GM20431 (cell line): Measurements from ENCODE around the gene GPM6B.

Experiments used
- in situ Hi-C: fragments of 300-500 bp; cut with MseI, MboI; formaldehyde crosslinking; loops from one replicate; pipeline ENCODE4 v1.15.0; 2020; ENCODE audit warnings: low sequenced_read_pairs; ENCODE audit not compliant: unreplicated experiment

GPM6B gene, protein sequence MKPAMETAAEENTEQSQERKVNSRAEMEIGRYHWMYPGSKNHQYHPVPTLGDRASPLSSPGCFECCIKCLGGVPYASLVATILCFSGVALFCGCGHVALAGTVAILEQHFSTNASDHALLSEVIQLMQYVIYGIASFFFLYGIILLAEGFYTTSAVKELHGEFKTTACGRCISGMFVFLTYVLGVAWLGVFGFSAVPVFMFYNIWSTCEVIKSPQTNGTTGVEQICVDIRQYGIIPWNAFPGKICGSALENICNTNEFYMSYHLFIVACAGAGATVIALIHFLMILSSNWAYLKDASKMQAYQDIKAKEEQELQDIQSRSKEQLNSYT

DNA sequence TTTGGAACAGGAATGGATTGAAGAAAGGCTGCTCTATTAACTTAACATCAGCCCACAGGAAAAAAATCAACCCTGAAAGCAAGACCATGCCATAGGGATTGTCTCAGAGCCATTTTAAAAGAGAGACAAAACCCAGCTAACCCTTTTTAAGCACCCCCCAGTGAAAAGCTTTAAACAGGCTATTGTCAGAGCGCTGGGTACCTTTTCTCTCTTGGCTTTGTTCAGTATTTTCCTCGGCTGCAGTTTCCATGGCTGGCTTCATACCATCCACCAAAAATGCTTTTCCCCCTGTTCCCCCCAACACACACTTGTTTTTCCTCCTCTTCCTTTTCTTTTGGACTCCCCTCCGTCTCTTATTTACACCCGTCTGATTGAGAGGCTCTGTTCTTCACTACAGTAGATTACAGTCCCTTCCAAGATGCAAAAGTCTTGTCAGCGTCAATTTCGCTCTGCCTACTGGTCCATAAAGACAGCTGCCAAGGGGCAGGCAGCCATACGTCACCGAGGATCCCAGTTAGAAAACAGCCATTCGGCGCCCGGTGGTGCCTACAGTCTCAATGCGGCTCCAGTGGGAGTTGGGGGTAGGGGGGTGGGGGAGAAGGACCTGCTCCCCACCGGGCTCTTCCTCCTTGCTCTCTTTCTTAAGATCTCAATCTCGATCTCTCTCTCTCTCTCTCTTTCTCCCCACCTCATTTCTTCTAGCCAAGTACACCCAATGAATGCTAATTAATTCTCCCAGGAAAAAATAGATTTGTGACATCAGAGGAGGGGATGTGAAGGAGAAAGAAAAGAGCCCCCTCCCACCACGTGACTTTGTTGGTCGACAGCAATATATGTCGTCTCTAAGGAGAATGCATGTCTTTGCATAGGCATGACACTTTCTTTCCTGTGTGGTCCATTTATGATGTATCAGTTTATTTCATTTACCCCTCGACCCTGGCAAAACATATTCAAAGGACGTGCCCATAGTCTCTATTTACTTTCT lies at the start of gene GPM6B:
Gene GPM6B (minus strand): TSS at position 451 of the 985 bp plus-strand sequence. CDS start 189 bp downstream, at position 262.
- in situ Hi-C loops, result no loop called here

DNA sequence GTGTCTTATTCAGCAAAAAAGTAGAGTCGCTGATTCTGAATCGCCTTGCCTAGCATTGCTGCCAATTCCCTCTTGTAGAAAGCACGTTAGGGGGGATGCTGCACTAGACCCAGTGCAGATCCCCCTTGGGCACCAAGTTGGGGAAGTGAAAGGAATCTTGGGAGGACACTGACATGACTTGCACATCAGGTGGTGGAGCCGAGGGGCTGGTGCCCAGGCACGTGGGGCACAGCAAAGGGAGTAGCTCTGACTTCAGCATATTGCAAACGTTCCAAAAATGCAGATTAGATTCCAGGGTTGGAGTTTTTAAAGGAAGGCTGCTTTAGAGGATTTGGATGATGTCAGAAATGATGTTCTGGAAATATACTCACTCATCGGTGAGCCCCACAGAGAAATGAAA lies 47.4 kb upstream of the GPM6B start:
- in situ Hi-C loops, result no loop called here

DNA sequence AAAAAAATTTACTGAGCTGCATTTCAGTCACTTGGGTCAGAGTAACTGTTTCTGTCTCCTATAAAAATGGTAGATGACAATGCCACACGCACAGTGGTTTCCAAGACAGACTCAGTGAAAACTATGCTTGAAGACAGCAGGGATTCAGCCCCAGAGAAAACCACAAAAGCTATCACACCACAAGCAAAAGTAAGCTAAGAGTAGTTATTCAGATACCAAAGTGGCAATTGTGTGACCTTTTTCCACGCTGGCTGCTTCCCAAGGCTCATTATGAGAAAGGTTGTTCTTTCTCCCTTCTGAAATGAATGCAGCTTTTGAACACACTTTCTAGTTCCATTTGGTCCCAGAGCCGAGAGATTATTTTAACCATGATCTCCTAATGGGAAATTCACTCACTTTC lies 46.4 kb upstream of the GPM6B start:
- in situ Hi-C loops, result no loop called here

DNA sequence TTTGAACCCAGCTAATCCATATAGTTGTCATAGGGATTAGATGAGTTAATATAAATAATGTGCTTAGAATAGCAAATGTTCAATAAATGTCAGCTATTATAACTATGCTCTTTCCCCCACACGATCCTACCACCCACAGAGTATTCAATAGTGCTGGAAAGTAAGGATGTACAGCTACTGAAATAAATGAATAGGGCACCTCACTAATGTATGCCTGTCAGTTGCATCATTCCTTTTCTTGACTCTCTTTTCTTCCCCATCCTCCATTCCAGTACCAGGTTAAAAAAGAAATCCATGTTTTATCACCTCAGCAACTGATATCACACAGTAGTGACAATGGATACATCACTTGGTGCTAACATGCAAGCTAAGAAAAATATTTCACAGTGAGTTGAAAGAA lies 42.8 kb upstream of the GPM6B start:
- in situ Hi-C loops, result no loop called here

DNA sequence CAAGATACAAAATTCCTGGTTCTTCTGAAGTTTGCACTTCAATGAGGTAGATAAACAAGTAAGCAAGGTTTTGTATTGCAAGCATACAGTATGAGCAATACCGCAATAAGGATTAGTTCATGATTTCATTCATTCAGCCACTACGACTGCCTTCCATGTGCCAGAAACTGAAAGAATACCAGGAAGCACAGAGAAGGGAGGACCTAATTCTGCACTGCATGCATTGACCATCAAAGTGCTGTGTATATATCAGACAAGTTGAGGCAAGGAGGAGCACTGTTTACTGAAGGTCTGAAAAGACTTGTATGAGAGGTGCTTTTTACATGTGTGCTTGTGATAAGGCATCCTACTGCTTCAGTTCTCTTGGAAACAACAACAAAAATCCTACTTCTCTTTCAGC lies 40.9 kb upstream of the GPM6B start:
- in situ Hi-C loops, result no loop called here

DNA sequence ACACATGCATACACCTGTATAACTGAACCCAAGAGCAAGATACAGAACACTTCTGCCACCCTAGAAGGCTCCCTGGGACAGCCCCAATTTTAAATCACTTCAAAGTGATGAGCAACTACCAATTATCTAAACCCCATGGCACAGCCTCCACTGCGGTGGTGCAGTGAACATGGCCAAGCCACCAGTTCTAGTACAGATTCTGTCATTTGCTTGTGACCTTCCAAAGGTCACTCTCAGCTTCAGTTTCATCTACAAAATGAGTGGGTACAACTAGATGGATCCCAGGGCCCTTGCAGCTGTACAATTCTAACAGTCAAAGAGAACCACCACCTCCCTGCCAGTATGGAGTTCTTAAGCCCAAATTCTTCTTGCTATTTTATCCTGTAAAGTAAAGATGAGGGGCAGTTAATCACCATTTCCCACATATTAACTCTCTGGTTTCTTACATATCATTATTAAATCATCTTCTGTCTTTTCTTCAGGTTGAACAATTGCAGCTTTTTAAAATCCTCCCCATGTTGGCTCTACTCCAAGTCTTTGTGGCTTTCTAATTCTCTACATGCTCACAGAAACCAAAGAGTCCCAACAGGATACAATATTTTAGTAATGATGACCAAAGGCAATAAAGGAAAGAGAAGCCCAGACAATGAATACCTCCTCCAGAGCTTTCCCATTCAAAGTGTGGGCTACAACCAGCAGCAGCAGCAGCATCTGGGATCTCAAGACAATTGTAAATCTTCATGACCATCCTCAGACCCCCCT lies 39.0 kb upstream of the GPM6B start:
- in situ Hi-C loops, result no loop called here

DNA sequence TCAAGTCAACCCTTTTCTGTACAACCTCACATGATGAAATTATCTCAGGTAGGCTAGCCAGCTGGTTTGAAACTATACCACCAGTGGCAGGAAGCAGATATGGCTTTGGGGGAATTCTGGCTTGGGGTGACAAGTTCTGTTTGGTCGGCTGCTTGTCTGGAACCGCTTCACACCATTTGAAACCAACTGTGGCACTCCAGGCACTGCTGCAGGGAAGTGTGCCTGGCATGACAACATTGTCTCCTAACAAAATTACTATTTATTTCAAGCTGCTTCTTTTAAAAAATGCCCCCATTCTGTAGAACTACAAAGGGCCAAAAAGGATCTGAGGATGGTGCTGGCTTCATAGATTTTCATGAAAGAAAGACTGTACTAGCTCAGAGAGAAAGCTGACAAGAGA lies 37.1 kb upstream of the GPM6B start:
- in situ Hi-C loops, result no loop called here

DNA sequence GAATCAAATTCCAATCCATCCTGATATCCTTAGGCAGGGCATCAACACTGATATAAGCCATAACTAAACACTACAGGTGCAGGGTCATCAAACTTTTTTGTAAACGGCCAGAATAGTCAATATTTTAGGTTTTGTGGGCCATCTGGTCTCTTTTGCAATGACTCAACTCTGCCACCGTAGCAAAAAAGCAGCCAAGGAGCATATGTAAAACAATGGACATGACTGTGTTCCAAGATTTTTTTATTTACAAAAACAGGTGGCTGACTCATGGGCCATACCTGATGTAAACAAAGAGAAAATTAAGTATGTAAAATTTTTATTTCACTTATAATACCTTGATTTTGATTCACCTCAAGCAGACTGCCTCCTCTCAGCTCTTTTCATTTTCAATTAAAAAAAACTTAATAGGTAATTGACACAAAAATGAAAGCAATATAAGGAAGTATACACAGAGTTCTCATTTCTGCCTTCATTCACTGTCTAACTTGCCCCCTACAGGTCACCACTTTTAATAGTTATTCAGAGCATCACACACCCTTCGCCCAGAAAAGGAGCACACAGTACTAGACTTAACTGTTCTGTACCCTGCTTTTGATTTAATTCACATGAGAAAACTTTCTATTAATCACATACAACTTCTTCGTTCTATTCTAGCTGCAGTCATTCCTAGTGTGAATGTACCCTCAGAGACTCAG lies 35.3 kb upstream of the GPM6B start:
- in situ Hi-C loops, result no loop called here

DNA sequence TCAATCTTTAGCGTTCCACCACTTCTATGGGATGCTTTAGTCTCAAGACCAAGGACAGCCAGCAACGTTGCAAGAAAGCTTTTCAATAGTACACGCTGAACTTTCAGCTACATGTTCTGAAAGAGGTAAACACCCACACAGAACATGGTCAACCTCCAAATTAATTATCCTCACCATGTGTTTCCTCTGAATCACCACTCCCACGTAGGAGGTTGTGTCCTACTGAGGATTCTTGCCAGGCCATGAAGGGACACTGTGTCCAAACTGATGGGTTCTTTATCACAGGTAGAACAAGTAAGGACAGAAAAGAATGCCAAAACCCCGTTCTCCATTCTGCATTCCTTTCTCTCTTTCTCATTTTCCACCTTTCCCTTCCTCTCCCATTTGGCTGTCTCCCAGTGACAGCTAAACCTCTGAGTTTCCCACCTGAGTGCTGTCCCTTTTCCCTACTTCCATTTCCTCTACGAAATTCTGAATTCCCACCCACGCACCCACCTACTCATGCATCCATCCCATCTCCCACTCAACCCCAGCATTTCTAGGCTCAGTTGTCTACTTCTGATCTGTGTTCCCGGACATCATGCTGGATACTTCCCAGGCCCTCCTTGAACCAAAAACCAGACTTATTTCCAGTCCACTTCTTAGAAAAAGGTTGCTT lies 29.0 kb upstream of the GPM6B start:
- in situ Hi-C loops, result no loop called here

DNA sequence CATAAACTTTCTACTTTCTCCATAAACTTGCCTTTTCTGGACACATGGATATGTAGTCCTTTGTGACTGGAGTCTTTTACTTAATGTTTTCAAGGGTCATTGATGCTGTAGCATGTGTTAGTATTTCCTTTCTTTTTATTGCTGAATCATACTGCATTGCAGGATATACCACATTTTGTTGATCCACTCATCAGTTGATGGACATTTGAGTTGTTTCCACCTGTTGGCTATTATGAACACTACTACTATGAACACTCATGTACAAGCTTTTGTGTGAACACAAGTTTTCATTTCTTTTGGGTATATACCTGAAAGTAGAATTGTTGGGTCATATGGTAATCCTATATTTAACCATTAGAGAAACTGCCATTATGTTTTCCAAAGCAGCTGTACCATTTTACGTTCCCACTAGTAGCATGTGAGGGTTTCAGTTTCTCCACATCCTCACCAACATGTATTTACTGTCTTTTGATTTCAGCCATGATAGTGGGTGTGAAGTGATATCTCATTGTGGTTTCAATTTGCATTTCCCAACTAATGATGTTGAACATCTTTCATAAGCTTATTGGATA lies 26.3 kb upstream of the GPM6B start:
- in situ Hi-C loops, result no loop called here

DNA sequence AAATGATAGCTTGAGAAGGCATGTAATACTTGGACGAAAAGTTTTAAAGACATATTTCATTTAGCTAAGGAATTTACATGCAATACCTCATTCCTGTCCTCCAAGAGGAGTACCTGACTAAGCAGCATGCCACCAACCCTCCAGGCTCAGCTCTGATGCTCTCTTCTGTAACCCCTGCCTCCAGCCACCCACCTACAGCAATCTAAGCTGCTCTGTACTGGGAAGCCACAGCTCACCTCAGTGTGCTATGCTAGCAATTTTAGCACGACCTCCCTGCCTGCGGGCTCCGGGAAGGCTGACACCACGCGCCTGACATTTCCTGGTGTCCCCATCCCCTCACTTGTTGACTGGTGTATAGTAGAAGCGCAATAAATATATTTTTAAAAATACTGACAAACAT lies 23.2 kb upstream of the GPM6B start:
- in situ Hi-C loops, result no loop called here

DNA sequence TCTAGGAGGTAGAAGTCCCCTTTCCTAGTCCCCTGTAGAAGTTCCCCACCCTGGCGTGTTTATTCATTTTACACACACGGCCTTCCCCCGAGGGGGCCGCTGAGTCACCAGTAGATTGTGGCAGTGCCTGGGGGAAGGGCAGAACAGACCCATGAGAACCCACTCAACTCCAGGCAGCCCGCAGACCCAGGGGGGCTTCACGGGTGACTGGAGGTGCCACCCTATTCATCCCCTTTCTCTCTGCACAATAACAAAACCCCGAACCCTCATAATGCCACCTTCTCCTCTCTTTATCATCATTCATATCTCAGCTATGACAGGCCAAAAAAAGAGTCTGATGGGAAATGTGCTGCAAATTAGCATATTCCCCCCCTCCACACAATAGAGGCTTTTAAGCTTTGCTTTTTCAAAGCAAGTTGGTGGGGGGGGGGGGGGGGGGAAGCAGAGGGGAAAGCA lies 20.4 kb upstream of the GPM6B start:
- in situ Hi-C loops, result no loop called here

DNA sequence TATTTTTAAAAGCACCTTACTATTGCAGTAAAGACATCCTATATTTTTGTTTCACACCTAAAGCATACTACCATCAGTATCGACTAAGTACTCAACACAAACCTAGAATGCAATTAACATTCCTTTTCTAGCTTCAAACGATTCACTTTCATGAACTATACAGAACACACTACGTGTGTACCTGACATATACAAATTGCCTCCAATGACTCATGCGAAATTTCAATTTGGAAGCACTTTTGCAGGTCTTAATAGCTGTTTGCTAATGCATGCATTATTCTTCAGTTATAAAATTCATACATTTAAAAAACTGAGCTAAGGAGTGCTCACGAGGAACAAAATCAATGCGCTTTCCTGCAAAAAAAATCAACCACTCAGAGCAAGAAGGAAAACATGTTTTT lies 19.7 kb upstream of the GPM6B start:
- in situ Hi-C loops, result no loop called here

DNA sequence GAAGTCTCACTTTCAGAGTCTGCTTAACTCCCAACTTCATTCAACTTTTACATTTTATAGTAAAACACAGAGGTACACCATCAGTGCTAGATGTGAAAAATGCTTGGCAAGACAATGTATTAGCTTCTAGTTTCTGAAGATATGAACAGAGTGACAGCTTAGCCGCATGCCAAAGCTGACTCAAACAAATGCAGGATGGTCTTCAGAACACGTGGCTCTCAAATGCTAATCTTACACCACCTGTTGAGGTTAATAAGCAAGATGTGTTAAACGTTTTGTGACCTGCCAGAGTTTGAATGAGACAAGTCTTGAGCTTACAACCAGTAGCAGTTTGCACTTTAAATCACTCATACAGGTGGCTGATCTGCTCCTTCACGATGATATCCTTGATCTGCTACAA lies 18.9 kb upstream of the GPM6B start:
- in situ Hi-C loops, result no loop called here

DNA sequence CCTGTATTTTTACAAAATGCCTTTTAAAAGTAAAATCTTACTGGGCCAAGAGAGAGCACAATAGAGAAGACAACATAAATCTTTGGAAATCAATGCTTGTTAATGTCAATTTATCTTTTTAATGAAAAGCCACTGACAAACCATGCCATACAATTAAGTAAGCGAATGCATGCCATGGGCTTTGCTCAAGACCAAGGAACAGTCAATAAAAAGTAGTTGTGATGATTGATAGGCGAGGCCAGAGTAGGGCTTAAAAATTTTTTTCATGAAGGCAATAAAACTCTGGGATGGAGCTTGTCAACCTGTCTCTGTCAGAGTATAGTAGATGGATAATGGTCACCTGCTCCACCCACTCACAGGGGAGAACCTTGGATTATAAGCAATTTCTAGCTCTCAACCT lies 17.5 kb upstream of the GPM6B start:
- in situ Hi-C loops, result no loop called here

DNA sequence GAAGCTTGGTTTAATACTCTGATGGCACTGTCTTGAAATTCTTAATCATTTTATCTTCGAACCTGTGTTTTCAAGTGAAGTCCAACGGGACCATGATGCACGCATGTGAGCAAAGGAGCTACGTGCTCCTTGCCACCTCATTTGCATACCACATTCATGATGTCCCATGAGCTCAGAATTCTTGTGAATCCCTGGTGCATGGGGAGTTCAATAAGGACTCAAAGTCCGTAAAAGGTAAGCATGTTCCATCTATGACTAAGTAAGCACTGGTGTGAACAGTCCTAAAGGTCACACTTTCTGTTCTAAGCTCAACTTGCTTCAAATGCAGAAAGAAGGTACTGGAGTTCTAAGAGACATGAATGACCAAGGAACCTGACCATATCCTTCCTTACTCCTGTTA lies 13.1 kb upstream of the GPM6B start:
- in situ Hi-C loops, result no loop called here

DNA sequence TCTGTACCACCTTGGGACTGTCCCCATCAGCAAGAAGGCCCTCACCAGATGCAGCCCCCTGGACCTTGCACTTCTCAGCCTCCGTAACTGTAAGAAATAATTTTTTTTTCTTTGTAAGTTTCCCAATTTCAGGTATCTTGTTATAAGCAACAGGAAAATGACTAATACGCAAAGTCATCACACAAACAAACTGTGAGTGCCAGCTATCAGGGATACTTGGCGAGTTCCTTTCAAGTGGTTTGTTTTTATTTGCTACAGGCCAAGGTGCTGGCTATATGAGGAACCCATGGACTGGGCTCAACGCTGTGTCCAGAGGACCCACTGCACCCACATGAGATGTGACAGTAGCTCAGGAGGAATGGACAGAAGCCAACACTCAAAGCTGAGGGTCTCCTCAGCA lies 11.5 kb upstream of the GPM6B start:
- in situ Hi-C loops, result no loop called here

DNA sequence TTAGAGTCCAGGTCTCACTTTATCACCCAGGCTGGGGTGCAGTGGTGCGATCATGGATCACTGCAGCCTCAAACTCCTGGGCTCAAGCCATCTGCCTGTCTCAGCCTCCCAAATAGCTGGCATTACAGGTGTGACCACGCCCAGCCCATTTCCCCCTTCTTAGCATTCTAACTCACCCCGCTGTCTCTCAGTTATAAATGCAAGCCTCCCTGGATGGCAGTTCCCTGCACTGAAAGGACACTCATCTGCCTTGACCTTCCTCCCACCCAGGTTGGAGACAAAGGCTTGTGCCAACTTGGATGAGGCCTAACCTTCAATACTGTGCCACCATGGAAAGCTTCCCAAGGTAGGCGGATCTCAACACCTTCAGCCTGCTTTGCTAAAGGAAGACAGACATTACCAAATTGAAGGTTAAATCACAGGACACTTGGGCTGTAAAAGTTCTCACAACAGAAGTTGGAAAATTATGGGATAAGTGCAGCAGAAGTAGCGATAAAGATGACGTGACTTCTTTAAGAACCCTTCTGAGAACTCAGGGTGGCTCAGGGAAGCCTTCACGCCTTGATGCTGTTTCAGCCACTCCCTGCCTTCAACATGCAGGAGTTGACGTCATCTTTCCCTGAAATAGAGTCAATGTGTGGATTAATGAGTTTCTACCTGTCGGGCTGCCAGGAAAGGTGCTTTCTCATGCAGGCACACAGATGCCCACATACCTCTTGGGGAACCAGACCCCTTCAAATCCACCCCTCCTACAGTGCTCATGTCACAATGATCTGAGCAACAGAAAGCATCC lies 10.6 kb upstream of the GPM6B start:
- in situ Hi-C loops, result no loop called here
